T-helper 22 cell (primary cell): ENCODE measurements around the gene TRMT10A.

ENCODE experiments used
- DNase-seq: peaks from one replicate; pipeline ENCODE4 v3.0.0-alpha.2; 2020; ENCODE audit warnings: low read depth

Gene TRMT10A

GRCh38 chr4:99563310-99564186 lies at the start of gene TRMT10A:
Gene TRMT10A (minus strand): TSS chr4:99564039. CDS start chr4:99559338, 4,701 bp downstream.
- DNase-seq: peak; percentile 94

GRCh38 chr4:99612704-99613103 lies 48.9 kb upstream of the TRMT10A start:
- DNase-seq: no peak

GRCh38 chr4:99612281-99612680 lies 48.4 kb upstream of the TRMT10A start:
- DNase-seq: no peak

GRCh38 chr4:99610605-99611175 lies 46.9 kb upstream of the TRMT10A start:
- no peak for DNase-seq

- no peak for DNase-seq
These were observed 44.6 kb upstream of the TRMT10A start for GRCh38 chr4:99608417-99608816.

- no peak for DNase-seq
These were observed 42.9 kb upstream of the TRMT10A start for GRCh38 chr4:99606716-99607115.

GRCh38 chr4:99594818-99595217 lies 31.0 kb upstream of the TRMT10A start:
- DNase-seq: no peak

GRCh38 chr4:99593781-99594641 lies 30.2 kb upstream of the TRMT10A start:
- no peak for DNase-seq

GRCh38 chr4:99591757-99592156 lies 27.9 kb upstream of the TRMT10A start:
- DNase-seq: no peak

- no peak for DNase-seq
These were observed 24.0 kb upstream of the TRMT10A start for GRCh38 chr4:99587803-99588202.

GRCh38 chr4:99587309-99587708 lies 23.5 kb upstream of the TRMT10A start:
- no peak for DNase-seq

- no peak for DNase-seq
These were observed 23.0 kb upstream of the TRMT10A start for GRCh38 chr4:99586797-99587196.

- no peak for DNase-seq
These were observed 22.5 kb upstream of the TRMT10A start for GRCh38 chr4:99586322-99586721.

GRCh38 chr4:99585516-99585915 lies 21.7 kb upstream of the TRMT10A start:
- DNase-seq: no peak

GRCh38 chr4:99578714-99579113 lies 14.9 kb upstream of the TRMT10A start:
- DNase-seq: no peak

GRCh38 chr4:99574530-99575324 lies 10.9 kb upstream of the TRMT10A start, which contains the start of gene MTTP:
Gene MTTP (plus strand): TSS chr4:99574824. CDS start chr4:99574910, 86 bp downstream.
- no peak for DNase-seq

- DNase-seq: no peak
These were observed 10.0 kb upstream of the TRMT10A start for GRCh38 chr4:99573735-99574368.

GRCh38 chr4:99572527-99573240 lies 8.8 kb upstream of the TRMT10A start:
- no peak for DNase-seq

GRCh38 chr4:99571883-99572282 lies 8.0 kb upstream of the TRMT10A start:
- DNase-seq: no peak

GRCh38 chr4:99564921-99565320 lies 1.1 kb upstream of the TRMT10A start:
- no peak for DNase-seq

- no peak for DNase-seq
These were observed 11.0 kb downstream of the TRMT10A start for GRCh38 chr4:99552872-99553271.
